Fibroblast of pulmonary artery (primary cell): ENCODE results near the gene KIAA1328.
A peak's percentile ranks its signal among the peaks of the same experiment; 100 is the strongest.

Source experiments
- DNase-seq: peaks from one replicate; pipeline ENCODE4 v3.0.0-alpha.2; 2010; ENCODE audit warnings: low read depth
- H3K4me3 ChIP-seq: replicated peaks from 2 replicates; pipeline ENCODE4 v1.5.1; 2011; ENCODE audit warnings: low read depth, mild to moderate bottlenecking, control low read depth, low read length, moderate library complexity
- TF ChIP-seq, protein P1 (sequence below): IDR thresholded peaks from 2 replicates; pipeline ENCODE4 v1.5.1; 2011; ENCODE audit warnings: mild to moderate bottlenecking, control low read depth, low read length, inconsistent platforms; ENCODE audit errors: missing control alignments

Gene KIAA1328

DNA sequence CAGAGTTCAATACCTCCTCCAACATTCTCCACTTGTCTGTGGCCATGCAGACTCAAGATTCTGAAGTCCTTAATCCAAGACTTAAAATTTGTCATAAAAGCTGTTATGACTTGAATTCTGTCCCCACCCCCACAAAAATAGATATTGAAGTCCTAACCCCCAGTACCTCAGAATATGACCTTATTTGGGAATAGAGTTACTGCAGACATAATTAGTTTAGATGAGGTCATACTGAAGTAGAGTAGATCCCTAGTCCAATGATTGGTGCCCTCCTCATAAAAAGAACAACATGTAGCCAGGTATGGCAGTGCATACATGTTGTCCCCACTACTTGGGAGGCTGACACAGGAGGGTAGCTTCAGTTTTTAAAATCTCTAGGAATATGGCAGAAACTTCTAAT lies 9.3 kb upstream of the KIAA1328 start:
- no peak overlapping the region for H3K4me3 ChIP-seq
- TF ChIP-seq, protein P1, sequence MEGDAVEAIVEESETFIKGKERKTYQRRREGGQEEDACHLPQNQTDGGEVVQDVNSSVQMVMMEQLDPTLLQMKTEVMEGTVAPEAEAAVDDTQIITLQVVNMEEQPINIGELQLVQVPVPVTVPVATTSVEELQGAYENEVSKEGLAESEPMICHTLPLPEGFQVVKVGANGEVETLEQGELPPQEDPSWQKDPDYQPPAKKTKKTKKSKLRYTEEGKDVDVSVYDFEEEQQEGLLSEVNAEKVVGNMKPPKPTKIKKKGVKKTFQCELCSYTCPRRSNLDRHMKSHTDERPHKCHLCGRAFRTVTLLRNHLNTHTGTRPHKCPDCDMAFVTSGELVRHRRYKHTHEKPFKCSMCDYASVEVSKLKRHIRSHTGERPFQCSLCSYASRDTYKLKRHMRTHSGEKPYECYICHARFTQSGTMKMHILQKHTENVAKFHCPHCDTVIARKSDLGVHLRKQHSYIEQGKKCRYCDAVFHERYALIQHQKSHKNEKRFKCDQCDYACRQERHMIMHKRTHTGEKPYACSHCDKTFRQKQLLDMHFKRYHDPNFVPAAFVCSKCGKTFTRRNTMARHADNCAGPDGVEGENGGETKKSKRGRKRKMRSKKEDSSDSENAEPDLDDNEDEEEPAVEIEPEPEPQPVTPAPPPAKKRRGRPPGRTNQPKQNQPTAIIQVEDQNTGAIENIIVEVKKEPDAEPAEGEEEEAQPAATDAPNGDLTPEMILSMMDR, result no peak
- no peak for DNase-seq

DNA sequence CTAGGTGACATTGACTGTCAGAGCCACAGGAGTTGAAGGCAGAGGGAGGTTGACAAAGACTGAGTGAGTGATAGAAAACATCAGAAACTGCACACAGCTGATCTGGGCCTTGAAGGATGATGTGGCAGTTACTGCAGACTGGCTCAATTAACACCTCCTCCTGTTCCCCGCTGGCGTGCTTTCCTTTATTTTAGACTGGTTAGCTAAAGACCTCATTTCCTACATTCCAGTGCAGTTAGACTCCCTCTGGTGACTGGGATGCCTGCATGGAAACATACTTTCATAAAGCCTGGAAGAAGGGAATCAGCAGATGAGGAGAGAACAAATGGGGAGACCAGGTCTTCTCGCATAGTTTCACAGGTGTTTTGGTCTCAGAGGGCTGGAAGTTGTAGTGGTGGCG lies 7.2 kb upstream of the KIAA1328 start:
- no peak overlapping the region for H3K4me3 ChIP-seq
- no peak for DNase-seq
- TF ChIP-seq, protein P1, result no peak

DNA sequence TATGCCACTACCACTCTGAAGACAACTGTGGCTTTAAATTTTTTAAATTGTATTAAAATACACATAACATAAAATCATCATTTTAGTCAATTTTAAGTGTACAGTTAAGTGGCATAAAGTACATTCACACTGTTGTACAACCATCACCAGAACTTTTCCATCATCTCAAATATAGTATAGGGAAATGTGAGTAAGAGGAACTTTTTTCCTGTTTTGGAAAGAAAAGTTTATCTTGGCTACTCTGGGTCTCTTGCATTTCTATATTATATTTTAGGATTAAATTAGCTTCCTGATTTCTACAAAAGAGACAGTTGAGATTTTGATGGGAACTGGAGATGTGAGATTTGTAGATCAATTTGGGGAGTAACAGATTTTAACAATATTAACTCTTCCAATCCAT lies 3.4 kb upstream of the KIAA1328 start:
- no peak overlapping the region for H3K4me3 ChIP-seq
- DNase-seq, result no peak
- TF ChIP-seq, protein P1, result no peak

DNA sequence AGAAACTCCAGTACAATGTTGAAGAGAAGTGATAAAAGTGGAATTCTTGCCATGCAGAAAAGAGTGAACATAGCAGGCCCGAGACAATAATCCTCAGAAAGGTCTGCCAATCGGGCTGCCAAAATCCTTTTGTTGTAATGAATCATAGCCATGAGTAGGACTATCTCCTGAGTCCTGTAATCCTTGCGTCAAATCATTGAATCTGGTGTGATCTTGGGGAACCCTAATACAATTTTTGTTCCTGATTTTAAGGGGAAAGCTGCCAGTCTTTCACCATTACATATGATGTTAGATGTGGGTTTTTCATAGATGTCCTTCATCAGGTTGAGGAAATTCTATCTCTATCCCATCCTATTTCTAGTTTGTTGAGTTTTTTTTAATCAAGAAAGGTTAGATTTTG lies 2.4 kb upstream of the KIAA1328 start:
- no peak for DNase-seq
- no peak overlapping the region for H3K4me3 ChIP-seq
- TF ChIP-seq, protein P1, result no peak

DNA sequence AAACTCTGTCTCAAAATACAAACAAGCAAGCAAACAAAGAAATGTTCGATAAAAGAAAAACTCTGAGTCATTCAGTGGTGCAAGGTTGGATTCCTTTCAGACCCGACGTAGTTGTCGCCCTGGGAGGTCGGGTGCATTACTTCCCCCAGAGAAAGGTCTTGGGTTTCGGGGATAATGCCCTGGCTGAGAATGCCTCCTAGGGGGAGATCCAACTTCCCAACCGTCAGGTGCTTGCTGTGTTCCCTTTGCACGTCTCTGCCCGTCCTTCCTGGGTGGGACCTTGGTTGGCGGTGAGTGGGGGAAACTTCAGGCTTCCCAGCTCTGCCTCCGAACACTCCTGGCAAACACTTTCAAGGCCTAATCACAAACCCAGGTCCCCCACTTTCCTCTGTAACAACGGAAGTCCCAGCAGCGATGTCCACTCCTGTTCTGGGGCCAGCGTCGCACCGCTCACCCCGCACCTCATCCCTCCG lies 734 bp upstream of the KIAA1328 start:
- TF ChIP-seq, protein P1, result no peak
- H3K4me3 ChIP-seq, result peak overlapping the region; percentile 95
- peak; percentile 76 for DNase-seq

DNA sequence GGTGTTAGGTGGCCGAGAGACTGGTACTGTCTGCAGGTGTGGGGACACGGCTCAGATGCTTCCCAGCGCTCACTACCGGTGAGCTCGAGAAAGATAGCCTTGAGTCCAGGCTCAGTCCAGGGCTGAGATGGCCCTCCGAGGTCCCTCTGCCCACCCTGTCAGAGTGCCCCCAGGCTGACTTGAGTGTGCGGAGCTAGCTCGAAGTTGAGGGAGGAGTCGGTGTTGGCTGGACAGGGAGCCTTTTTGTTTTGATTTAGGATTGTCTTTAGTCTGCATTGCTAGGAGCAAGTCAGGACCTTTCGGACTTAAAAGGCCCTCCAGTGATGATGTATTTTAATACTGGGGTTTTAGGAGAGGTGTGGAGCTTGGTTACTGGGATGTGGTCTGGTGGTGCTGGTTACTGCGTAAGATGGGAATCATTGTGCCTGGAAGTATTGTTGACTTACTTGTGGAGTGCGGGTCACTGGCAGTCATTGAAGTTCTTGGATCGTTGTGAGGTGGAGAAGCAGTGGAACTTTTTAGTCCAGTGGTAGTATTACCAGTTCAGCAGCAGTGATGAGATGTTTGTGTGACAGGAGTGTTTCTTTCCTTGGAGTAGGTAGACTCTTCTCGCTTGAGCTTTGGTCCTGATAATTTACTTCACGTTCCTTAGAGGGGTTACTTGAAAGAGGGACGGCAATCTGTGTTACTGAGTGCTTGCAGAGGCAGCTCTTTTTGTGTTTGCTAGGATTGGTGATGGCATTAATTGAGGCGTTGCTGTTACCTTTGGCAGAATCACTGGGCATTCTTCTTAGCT lies 633 bp downstream of the KIAA1328 start:
- DNase-seq, result no peak
- peak overlapping the region; percentile 95 for H3K4me3 ChIP-seq
- TF ChIP-seq, protein P1, result no peak

DNA sequence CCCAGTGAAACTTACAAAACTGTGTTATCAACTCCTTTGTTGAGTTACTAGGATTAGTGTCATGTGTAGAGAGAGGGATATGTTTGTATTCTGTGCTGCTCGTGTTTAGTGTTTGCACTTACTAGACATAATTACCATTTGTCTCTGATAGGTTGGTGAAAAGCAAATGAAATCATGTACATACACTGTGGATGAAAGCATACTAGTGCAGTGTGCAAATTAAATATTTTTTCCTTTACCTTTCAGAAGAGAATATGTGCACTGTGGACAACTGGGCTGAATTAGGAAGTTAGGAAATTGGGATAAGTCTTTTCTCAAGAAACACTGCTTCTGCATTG lies 1.2 kb downstream of the KIAA1328 start:
- H3K4me3 ChIP-seq, result peak overlapping the region; percentile 95
- DNase-seq, result no peak
- TF ChIP-seq, protein P1, result no peak
